ENCODE measurements around the gene FOS.

DNA sequence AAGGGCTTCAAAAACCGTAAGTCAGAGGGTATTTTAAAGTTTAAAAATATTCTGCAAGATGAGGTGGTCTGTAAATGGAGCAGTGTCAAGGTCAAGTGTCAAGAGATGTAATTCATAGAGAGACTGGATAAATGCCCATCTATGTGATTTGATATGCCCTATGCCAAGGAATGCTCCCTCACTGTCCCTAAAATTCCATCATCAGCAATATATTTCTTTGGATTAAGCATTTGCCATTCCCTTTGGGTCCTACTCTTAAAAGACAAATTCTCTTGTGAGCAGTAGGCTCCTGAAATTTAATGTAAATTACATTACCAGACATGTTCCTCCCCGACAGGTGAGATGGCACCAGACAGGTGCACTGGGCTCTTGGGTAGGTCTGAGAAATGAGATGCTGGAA, 16.0 kb upstream of the FOS start:
- TF ChIP-seq, protein P1, sequence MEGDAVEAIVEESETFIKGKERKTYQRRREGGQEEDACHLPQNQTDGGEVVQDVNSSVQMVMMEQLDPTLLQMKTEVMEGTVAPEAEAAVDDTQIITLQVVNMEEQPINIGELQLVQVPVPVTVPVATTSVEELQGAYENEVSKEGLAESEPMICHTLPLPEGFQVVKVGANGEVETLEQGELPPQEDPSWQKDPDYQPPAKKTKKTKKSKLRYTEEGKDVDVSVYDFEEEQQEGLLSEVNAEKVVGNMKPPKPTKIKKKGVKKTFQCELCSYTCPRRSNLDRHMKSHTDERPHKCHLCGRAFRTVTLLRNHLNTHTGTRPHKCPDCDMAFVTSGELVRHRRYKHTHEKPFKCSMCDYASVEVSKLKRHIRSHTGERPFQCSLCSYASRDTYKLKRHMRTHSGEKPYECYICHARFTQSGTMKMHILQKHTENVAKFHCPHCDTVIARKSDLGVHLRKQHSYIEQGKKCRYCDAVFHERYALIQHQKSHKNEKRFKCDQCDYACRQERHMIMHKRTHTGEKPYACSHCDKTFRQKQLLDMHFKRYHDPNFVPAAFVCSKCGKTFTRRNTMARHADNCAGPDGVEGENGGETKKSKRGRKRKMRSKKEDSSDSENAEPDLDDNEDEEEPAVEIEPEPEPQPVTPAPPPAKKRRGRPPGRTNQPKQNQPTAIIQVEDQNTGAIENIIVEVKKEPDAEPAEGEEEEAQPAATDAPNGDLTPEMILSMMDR (IDR thresholded peaks at IDR 0.05): no peak
- no peak for TF ChIP-seq POLR2A (IDR thresholded peaks at IDR 0.05)

Measured in sigmoid colon (tissue), 3 donors.